PC-9 (cell line): ENCODE measurements around the gene TMEM39B.
"Not testable (repeated sequence)": the region's sequence is repeated elsewhere in the genome, so short reads cannot be mapped to it uniquely, and the experiment has no call there.

Source experiments
- CTCF ChIP-seq: fragments of 200-600 bp; sonication (generic); conservative IDR thresholded peaks from 2 replicates; pipeline ENCODE4 v1.6.1; 2017; ENCODE audit warnings: mixed run types, antibody characterized with exemption, mild to moderate bottlenecking, moderate library complexity
- EZH2 ChIP-seq: fragments of 200-600 bp; sonication (generic); IDR thresholded peaks from 2 replicates; pipeline ENCODE4 v1.8.0; 2017; ENCODE audit warnings: antibody characterized with exemption, low read depth

DNA sequence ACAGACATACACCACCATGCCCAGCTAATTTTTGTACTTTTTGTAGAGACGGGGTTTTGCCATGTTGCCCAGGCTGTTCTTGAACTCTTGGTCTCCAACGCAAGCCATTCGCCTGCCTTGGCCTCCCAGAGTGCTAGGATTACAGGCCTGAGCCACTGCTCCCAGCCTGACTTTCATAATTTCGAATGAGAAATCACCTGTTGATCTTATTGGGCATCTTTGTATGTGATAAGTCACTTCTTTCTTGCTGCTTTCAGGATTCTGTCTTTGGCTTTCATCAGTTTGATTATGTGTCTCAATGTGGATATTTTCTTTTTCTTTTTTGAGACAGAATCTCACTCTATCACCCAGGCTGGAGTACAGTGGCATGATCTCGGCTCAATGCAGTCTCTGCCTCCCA, 75.1 kb downstream of the TMEM39B start:
- not testable (repeated sequence) for TF ChIP-seq EZH2, CTCF
